ENCODE measurements around the gene TPRX1.

The TPRX1 gene

DNA sequence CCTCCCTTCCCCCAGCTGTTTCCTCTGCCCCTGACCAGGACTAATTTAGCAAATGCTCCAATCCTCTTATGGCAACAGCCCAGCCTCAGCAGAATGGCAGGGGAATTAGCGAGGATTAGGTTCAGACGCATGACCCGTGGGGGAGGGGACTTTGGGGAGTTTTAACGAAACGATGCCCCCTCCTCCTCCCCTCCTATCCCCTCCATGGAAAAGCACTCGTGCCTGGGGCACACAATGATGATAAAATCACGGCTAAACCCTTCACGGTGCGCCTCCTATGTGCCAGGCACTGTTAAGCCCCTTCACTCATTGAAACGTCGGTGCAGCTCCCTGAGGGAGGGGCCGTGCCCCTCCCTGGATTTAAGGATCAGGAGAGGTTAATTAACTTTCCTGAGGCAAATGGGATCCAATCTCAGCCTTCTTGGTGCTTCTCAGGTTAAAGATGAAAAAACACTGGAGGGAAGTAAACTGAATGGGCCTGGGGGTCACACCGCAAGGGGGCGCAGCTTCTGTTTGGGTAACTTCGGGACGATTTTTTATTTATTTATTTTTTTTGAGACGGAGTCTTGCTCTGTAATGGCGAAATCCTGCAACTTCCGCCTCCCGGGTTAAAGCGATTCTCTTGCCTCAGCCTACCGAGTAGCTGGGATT is 44.6 kb upstream of the TPRX1 start:
- H3K27ac ChIP-seq (ENCODE audit: extremely low read depth, low read depth, low read length) = 0 out of 2 replicates have a peak overlapping the region, but pooled peaks have one; percentile 37
- H3K4me3 ChIP-seq (ENCODE audit: low read depth, low read length) = no peak overlapping the region
- CTCF ChIA-PET = interaction anchor here (0.5 to 2.9 kb wide), 18 partner anchors 8 to 600 kb away, joined by 3 to 26 read pairs (median 3); no protein-coding TSS in a partner anchor
- no peaks in the 10 kb centered on the region for H3K4me1 ChIP-seq (ENCODE audit: control insufficient read depth, insufficient read depth, low read length)
- H3K36me3 ChIP-seq (ENCODE audit: control insufficient read depth in 2 of 2, insufficient read depth in 1 of 2, low read length in 2 of 2) = no peaks in the 10 kb centered on the region
- no peaks in the 10 kb centered on the region for H3K9me3 ChIP-seq (ENCODE audit: control insufficient read depth, insufficient read depth, low read depth, low read length)
- POLR2A ChIA-PET = interaction anchor here (1.0 kb wide), 1 partner anchor 9 kb away, joined by 3 read pairs; no protein-coding TSS in a partner anchor
- TF ChIP-seq ZNF146 (tag by site-specific recombination; IDR thresholded peaks at IDR 0.05) = no peak
- TF ChIP-seq ZNF785 (tag by site-specific recombination; IDR thresholded peaks at IDR 0.05) = no peak
- TF ChIP-seq, protein P1, sequence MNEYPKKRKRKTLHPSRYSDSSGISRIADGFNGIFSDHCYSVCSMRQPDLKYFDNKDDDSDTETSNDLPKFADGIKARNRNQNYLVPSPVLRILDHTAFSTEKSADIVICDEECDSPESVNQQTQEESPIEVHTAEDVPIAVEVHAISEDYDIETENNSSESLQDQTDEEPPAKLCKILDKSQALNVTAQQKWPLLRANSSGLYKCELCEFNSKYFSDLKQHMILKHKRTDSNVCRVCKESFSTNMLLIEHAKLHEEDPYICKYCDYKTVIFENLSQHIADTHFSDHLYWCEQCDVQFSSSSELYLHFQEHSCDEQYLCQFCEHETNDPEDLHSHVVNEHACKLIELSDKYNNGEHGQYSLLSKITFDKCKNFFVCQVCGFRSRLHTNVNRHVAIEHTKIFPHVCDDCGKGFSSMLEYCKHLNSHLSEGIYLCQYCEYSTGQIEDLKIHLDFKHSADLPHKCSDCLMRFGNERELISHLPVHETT (tag by site-specific recombination; IDR thresholded peaks at IDR 0.05) = no peak
- TF ChIP-seq, protein P2, sequence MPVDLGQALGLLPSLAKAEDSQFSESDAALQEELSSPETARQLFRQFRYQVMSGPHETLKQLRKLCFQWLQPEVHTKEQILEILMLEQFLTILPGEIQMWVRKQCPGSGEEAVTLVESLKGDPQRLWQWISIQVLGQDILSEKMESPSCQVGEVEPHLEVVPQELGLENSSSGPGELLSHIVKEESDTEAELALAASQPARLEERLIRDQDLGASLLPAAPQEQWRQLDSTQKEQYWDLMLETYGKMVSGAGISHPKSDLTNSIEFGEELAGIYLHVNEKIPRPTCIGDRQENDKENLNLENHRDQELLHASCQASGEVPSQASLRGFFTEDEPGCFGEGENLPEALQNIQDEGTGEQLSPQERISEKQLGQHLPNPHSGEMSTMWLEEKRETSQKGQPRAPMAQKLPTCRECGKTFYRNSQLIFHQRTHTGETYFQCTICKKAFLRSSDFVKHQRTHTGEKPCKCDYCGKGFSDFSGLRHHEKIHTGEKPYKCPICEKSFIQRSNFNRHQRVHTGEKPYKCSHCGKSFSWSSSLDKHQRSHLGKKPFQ (tag by site-specific recombination; IDR thresholded peaks at IDR 0.05) = no peak
- no peak for TF ChIP-seq ZNF521 (tag by site-specific recombination; IDR thresholded peaks at IDR 0.05)
- TF ChIP-seq ZNF624 (tag by site-specific recombination; IDR thresholded peaks at IDR 0.05) = no peak
- no peak for TF ChIP-seq ZNF404 (tag by site-specific recombination; IDR thresholded peaks at IDR 0.05)
- no peak for TF ChIP-seq BCL11A (tag by site-specific recombination; IDR thresholded peaks at IDR 0.05; ENCODE audit: low read depth)
- TF ChIP-seq, protein P3, sequence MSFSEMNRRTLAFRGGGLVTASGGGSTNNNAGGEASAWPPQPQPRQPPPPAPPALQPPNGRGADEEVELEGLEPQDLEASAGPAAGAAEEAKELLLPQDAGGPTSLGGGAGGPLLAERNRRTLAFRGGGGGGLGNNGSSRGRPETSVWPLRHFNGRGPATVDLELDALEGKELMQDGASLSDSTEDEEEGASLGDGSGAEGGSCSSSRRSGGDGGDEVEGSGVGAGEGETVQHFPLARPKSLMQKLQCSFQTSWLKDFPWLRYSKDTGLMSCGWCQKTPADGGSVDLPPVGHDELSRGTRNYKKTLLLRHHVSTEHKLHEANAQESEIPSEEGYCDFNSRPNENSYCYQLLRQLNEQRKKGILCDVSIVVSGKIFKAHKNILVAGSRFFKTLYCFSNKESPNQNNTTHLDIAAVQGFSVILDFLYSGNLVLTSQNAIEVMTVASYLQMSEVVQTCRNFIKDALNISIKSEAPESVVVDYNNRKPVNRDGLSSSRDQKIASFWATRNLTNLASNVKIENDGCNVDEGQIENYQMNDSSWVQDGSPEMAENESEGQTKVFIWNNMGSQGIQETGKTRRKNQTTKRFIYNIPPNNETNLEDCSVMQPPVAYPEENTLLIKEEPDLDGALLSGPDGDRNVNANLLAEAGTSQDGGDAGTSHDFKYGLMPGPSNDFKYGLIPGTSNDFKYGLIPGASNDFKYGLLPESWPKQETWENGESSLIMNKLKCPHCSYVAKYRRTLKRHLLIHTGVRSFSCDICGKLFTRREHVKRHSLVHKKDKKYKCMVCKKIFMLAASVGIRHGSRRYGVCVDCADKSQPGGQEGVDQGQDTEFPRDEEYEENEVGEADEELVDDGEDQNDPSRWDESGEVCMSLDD (tag by site-specific recombination; IDR thresholded peaks at IDR 0.05) = no peak
- no peak for TF ChIP-seq ZNF221 (tag by site-specific recombination; IDR thresholded peaks at IDR 0.05; ENCODE audit: borderline replicate concordance)
- no peak for TF ChIP-seq ZNF610 (tag by site-specific recombination; IDR thresholded peaks at IDR 0.05; ENCODE audit: borderline replicate concordance)
- TF ChIP-seq ZNF501 (tag by site-specific recombination; IDR thresholded peaks at IDR 0.05) = no peak
- no peak for TF ChIP-seq ZNF768 (tag by site-specific recombination; IDR thresholded peaks at IDR 0.05)
- no peak for TF ChIP-seq ZBTB7A (tag by site-specific recombination; IDR thresholded peaks at IDR 0.05; ENCODE audit: low read depth)
- no peak for TF ChIP-seq ZNF324 (tag by site-specific recombination; IDR thresholded peaks at IDR 0.05)
- TF ChIP-seq ZNF777 (tag by site-specific recombination; IDR thresholded peaks at IDR 0.05; ENCODE audit: borderline replicate concordance) = 0 out of 2 replicates have a peak, but pooled peaks have one; percentile 26
- no peak for TF ChIP-seq ZNF394 (tag by site-specific recombination; IDR thresholded peaks at IDR 0.05; ENCODE audit: borderline replicate concordance)
- TF ChIP-seq, protein P4, sequence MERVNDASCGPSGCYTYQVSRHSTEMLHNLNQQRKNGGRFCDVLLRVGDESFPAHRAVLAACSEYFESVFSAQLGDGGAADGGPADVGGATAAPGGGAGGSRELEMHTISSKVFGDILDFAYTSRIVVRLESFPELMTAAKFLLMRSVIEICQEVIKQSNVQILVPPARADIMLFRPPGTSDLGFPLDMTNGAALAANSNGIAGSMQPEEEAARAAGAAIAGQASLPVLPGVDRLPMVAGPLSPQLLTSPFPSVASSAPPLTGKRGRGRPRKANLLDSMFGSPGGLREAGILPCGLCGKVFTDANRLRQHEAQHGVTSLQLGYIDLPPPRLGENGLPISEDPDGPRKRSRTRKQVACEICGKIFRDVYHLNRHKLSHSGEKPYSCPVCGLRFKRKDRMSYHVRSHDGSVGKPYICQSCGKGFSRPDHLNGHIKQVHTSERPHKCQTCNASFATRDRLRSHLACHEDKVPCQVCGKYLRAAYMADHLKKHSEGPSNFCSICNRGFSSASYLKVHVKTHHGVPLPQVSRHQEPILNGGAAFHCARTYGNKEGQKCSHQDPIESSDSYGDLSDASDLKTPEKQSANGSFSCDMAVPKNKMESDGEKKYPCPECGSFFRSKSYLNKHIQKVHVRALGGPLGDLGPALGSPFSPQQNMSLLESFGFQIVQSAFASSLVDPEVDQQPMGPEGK (tag by site-specific recombination; IDR thresholded peaks at IDR 0.05) = 0 out of 2 replicates have a peak, but pooled peaks have one; percentile 43
- no peak for TF ChIP-seq ZNF670 (tag by site-specific recombination; IDR thresholded peaks at IDR 0.05; ENCODE audit: low read depth)
- no peak for TF ChIP-seq ZNF433 (tag by site-specific recombination; IDR thresholded peaks at IDR 0.05; ENCODE audit: low read depth)
- TF ChIP-seq ZNF514 (tag by site-specific recombination; IDR thresholded peaks at IDR 0.05) = no peak
- TF ChIP-seq ZNF837 (tag by site-specific recombination; IDR thresholded peaks at IDR 0.05) = no peak
- TF ChIP-seq, protein P5, sequence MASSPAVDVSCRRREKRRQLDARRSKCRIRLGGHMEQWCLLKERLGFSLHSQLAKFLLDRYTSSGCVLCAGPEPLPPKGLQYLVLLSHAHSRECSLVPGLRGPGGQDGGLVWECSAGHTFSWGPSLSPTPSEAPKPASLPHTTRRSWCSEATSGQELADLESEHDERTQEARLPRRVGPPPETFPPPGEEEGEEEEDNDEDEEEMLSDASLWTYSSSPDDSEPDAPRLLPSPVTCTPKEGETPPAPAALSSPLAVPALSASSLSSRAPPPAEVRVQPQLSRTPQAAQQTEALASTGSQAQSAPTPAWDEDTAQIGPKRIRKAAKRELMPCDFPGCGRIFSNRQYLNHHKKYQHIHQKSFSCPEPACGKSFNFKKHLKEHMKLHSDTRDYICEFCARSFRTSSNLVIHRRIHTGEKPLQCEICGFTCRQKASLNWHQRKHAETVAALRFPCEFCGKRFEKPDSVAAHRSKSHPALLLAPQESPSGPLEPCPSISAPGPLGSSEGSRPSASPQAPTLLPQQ (tag by site-specific recombination; IDR thresholded peaks at IDR 0.05) = no peak
- TF ChIP-seq ZNF366 (tag by site-specific recombination; conservative IDR thresholded peaks at IDR 0.05) = no peak
- TF ChIP-seq ZNF10 (tag by site-specific recombination; IDR thresholded peaks at IDR 0.05) = no peak
- no peak for TF ChIP-seq ZNF211 (tag by site-specific recombination; IDR thresholded peaks at IDR 0.05; ENCODE audit: low read depth)
- TF ChIP-seq SCRT2 (tag by site-specific recombination; IDR thresholded peaks at IDR 0.05) = no peak
- no peak for TF ChIP-seq ZNF548 (tag by site-specific recombination; IDR thresholded peaks at IDR 0.05)
- TF ChIP-seq MYNN (tag by site-specific recombination; IDR thresholded peaks at IDR 0.05; ENCODE audit: borderline replicate concordance) = no peak
- no peak for TF ChIP-seq ZNF214 (tag by site-specific recombination; IDR thresholded peaks at IDR 0.05; ENCODE audit: borderline replicate concordance)
